ENCODE results near the gene DEPP1.

DNA sequence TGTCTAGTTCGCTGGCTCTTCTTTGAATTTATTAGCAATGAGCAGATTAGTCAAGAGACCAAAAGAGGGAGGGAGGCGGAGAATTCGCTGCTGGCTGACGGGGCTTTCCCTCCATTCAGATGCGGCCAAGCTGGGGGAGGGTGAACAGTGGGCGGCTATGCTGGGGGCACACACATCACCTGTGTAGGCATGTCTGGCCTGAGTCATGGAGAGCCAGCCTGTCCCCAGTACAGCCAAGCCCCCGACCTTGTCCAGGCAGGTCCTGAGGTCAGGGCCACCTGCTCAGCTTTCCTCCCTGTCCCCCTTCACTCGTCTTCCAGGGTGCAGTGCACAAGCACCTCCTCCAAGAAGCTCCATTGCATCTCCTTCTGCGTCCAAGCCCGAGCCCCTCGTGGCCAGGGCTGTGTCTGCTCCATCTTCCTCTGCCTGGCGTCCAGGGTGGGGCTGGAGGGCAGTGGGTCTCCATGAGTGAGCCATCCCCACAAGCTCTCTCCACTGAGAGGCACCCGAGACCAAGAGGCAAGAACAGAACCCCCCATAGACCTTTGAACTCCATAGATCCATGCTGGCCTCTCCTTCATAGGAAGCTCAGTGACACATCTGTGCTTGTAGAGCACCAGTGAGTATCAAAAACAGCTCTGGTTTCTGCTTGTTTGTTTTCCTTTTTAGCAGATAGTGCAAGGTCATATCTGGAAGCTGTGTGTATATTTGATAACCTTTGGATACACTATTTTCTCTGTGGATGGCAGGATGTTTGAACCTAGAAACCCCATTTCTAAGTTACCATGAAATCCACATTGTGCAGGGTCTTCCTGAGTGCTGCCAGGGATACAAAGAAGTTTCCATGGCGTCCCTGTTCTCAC lies 1.9 kb upstream of the DEPP1 start:
- TF ChIP-seq EZH2 (IDR thresholded peaks at IDR 0.05; ENCODE audit: borderline replicate concordance, insufficient read depth, low read depth, low read length, poor library complexity, severe bottlenecking) = no peak
- TF ChIP-seq, protein P1, sequence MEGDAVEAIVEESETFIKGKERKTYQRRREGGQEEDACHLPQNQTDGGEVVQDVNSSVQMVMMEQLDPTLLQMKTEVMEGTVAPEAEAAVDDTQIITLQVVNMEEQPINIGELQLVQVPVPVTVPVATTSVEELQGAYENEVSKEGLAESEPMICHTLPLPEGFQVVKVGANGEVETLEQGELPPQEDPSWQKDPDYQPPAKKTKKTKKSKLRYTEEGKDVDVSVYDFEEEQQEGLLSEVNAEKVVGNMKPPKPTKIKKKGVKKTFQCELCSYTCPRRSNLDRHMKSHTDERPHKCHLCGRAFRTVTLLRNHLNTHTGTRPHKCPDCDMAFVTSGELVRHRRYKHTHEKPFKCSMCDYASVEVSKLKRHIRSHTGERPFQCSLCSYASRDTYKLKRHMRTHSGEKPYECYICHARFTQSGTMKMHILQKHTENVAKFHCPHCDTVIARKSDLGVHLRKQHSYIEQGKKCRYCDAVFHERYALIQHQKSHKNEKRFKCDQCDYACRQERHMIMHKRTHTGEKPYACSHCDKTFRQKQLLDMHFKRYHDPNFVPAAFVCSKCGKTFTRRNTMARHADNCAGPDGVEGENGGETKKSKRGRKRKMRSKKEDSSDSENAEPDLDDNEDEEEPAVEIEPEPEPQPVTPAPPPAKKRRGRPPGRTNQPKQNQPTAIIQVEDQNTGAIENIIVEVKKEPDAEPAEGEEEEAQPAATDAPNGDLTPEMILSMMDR (IDR thresholded peaks at IDR 0.05) = no peak
